ENCODE results near the gene PAX7. TPM values are rescaled to one million over a fixed set of nuclear protein-coding genes. Genes with fewer than 3 reads are reported as not detected.

Gene PAX7
- polyA plus RNA-seq, 1 experiment = not detected

DNA sequence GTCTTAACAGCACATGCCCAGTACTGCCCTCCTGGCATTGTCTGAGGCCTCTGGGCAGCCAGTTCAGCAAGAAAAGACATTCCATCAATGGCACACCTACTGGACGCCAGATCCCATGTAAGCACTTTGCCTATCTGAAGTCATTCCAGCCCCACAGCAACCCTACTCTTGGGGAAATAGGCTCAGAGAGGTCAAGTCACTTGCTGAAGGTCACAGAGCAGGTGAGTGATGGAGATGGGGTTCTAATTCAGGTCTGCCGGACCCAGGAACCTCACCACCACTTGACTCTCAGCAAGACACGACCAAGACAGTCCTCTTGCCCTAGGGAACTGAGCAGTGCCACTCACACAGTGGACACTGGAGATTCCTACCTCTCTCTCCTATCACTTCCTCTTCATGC lies 79.4 kb downstream of the PAX7 start:
- no peak for DNase-seq (ENCODE audit: low read depth)
- H3K4me3 ChIP-seq (ENCODE audit: low read depth, low read length) = no peak overlapping the region
- ChIA-PET POLR2A (no interaction called here), CTCF (no interaction called here)
- TF ChIP-seq, protein P1, sequence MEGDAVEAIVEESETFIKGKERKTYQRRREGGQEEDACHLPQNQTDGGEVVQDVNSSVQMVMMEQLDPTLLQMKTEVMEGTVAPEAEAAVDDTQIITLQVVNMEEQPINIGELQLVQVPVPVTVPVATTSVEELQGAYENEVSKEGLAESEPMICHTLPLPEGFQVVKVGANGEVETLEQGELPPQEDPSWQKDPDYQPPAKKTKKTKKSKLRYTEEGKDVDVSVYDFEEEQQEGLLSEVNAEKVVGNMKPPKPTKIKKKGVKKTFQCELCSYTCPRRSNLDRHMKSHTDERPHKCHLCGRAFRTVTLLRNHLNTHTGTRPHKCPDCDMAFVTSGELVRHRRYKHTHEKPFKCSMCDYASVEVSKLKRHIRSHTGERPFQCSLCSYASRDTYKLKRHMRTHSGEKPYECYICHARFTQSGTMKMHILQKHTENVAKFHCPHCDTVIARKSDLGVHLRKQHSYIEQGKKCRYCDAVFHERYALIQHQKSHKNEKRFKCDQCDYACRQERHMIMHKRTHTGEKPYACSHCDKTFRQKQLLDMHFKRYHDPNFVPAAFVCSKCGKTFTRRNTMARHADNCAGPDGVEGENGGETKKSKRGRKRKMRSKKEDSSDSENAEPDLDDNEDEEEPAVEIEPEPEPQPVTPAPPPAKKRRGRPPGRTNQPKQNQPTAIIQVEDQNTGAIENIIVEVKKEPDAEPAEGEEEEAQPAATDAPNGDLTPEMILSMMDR (IDR thresholded peaks at IDR 0.05; ENCODE audit: insufficient read depth, low read depth, low read length) = no peak
- H3K36me3 ChIP-seq (ENCODE audit: control insufficient read depth, insufficient read depth, low read length) = no peaks in the 10 kb centered on the region
- H3K27me3 ChIP-seq (ENCODE audit: control insufficient read depth, insufficient read depth, low read length) = peaks cover 3% of the 10 kb centered on the region

DNA sequence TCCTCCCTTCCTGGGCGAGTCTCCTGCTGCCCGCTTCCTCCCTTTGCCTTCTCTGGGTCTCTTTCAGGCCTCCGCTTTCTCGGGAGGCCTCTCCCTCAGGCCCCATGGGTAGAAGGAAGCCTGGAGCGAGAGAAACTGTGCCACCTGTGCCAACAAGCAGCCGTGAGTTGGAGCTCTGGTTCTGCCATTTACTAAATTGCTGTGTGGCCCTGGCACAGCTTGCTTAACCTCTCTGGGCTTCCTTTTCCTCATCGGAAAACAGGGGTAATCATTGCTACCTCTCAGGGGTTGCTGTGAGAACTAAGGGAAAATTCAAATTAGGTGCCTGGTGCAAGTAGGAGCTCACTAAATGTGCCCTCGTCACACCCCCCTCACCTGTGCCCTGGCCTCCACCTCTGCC lies 80.4 kb downstream of the PAX7 start:
- CTCF ChIA-PET = no interaction called here
- Histone ChIP-seq H3K4me3 (ENCODE audit: low read depth, low read length) (no peak overlapping the region), H3K36me3 (ENCODE audit: control insufficient read depth, insufficient read depth, low read length) (no peaks in the 10 kb centered on the region), H3K27me3 (ENCODE audit: control insufficient read depth, insufficient read depth, low read length) (peaks cover 9% of the 10 kb centered on the region)
- TF ChIP-seq, protein P1 (IDR thresholded peaks at IDR 0.05; ENCODE audit: insufficient read depth, low read depth, low read length) = no peak
- POLR2A ChIA-PET = no interaction called here
- no peak for DNase-seq (ENCODE audit: low read depth)

DNA sequence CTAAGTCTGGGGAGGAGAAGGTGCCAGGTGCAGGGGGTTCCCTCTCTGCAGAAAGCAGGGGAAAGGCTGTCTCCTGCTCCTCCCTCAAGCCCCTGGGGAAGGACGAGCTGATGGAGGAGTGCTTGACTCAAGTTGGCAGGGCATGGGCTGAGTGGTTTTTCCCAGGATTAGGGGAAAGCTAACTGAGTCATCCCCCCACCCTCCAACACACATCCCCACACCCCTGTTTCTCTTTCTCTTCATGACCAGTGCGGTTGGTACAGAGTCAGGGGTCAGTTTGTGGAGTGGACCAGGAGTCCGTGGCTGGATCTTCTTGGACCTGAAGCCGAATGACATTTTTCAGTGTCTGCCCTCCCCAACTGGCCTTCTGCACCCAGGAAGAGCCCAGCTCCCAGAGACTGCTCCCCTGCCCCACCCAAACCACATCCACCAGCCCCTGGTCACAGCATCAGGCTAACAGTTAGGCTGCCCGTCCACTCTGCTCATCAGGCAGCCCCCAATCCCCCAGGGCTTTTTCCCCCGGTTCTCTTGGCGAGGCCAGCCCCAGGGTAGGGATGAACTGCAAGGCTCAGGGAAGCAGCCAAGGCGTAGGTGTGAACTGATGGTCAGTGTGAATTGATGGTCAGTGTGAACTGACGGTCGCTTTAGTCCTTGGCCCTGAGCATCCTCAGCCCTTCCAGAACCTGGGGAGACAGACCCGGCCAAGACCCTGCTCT lies 81.0 kb downstream of the PAX7 start:
- no peaks in the 10 kb centered on the region for H3K36me3 ChIP-seq (ENCODE audit: control insufficient read depth, insufficient read depth, low read length)
- no peak overlapping the region for H3K4me3 ChIP-seq (ENCODE audit: low read depth, low read length)
- H3K27me3 ChIP-seq (ENCODE audit: control insufficient read depth, insufficient read depth, low read length) = peaks cover 10% of the 10 kb centered on the region
- no peak for DNase-seq (ENCODE audit: low read depth)
- ChIA-PET CTCF (no interaction called here), POLR2A (no interaction called here)
- TF ChIP-seq, protein P1 (IDR thresholded peaks at IDR 0.05; ENCODE audit: insufficient read depth, low read depth, low read length) = no peak

DNA sequence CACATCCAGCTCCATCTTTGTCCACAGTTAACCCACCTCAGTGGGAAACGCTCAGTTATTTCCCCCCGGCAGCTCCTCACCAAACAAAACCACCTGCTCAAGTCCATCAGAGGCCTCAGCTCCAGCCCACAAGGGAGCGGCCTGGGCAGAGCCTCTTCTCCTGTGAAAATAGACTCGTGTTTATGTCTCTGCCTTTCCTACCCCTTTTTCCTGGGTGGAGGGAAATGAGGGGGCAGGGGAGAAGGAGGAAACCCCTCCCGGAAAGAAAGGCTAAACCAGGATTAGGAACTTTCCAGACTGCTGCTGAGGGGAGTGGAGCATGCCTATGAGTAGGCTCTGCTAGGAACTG lies 81.6 kb downstream of the PAX7 start:
- no peaks in the 10 kb centered on the region for H3K36me3 ChIP-seq (ENCODE audit: control insufficient read depth, insufficient read depth, low read length)
- TF ChIP-seq, protein P1 (IDR thresholded peaks at IDR 0.05; ENCODE audit: insufficient read depth, low read depth, low read length) = no peak
- no peak for DNase-seq (ENCODE audit: low read depth)
- no peak overlapping the region for H3K4me3 ChIP-seq (ENCODE audit: low read depth, low read length)
- ChIA-PET CTCF (no interaction called here), POLR2A (no interaction called here)
- H3K27me3 ChIP-seq (ENCODE audit: control insufficient read depth, insufficient read depth, low read length) = peaks cover 10% of the 10 kb centered on the region

DNA sequence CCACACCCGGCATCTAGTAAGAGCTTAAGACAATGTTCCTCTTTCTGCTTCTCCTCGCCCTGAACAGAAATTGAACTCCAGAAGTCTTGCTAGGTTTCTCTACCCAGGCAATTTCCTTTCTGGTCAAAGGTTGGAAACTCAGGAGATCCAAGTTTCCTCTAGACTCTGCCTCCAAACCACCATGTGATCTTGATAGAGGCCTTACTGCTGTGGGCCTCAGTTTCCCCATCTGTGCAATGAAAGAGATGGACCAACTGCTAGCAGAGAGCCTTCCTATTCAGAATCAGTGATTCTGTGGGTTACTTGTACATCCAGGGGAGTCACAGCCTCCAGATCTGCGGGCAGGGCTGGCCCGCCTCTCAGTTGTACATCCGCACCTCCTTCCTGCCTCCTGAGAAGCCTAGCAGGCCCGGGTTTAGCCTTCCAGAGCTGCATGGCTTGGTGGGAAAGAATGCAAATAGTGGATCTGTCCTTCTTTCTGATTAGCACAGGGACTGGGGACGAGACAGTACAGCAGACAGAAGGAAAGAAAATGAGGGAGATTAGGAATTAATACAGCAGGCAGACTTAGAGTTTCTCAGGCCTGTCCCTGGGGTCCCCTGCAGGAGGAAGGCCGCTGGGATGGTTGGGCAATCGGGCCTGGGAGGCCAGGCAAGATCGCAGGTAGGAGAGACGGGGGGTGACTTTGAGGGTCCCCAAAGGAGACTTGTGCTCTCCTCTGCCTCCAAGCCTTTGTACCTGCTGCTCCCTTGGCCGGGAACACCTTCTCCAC lies 83.9 kb downstream of the PAX7 start:
- CTCF ChIA-PET = no interaction called here
- DNase-seq (ENCODE audit: low read depth) = no peak
- TF ChIP-seq, protein P1 (IDR thresholded peaks at IDR 0.05; ENCODE audit: insufficient read depth, low read depth, low read length) = no peak
- H3K27me3 ChIP-seq (ENCODE audit: control insufficient read depth, insufficient read depth, low read length) = peaks cover 20% of the 10 kb centered on the region
- POLR2A ChIA-PET = no interaction called here
- H3K36me3 ChIP-seq (ENCODE audit: control insufficient read depth, insufficient read depth, low read length) = no peaks in the 10 kb centered on the region
- no peak overlapping the region for H3K4me3 ChIP-seq (ENCODE audit: low read depth, low read length)

Data from BJ (cell line).